ENCODE measurements around the gene AKAP6. TPM values are rescaled to one million over a fixed set of nuclear protein-coding genes. Genes with fewer than 3 reads are reported as not detected.

The AKAP6 gene
- total RNA-seq, 1 donor from 2014 or later: 3.6 TPM

- no peak for DNase-seq (ENCODE audit: low spot score)
- no peak for TF ChIP-seq CTCF (IDR thresholded peaks at IDR 0.05)
- Mint-ChIP-seq H3K4me1 (ENCODE audit: low read depth) (peaks cover 23% of the 10 kb centered on the region), H3K27ac (ENCODE audit: unreplicated experiment) (no peak overlapping the region), H3K4me3 (ENCODE audit: unreplicated experiment) (no peak overlapping the region), H3K9me3 (ENCODE audit: low read depth) (peaks cover 2% of the 10 kb centered on the region), H3K36me3 (ENCODE audit: low read depth) (no peaks in the 10 kb centered on the region), H3K27me3 (ENCODE audit: low read depth) (no peaks in the 10 kb centered on the region)
These were observed 93.3 kb downstream of the AKAP6 start for GRCh38 chr14:32422440-32422839.

GRCh38 chr14:32426028-32426427, 96.9 kb downstream of the AKAP6 start:
- Mint-ChIP-seq H3K27ac (ENCODE audit: unreplicated experiment) (no peak overlapping the region), H3K27me3 (ENCODE audit: low read depth) (no peaks in the 10 kb centered on the region), H3K4me3 (ENCODE audit: unreplicated experiment) (no peak overlapping the region), H3K36me3 (ENCODE audit: low read depth) (no peaks in the 10 kb centered on the region), H3K9me3 (ENCODE audit: low read depth) (peaks cover 2% of the 10 kb centered on the region), H3K4me1 (ENCODE audit: low read depth) (peaks cover 21% of the 10 kb centered on the region)
- no peak for TF ChIP-seq CTCF (IDR thresholded peaks at IDR 0.05)
- no peak for DNase-seq (ENCODE audit: low spot score)

- Mint-ChIP-seq H3K27ac (ENCODE audit: unreplicated experiment) (no peak overlapping the region), H3K4me3 (ENCODE audit: unreplicated experiment) (no peak overlapping the region), H3K9me3 (ENCODE audit: low read depth) (peaks cover 2% of the 10 kb centered on the region), H3K36me3 (ENCODE audit: low read depth) (no peaks in the 10 kb centered on the region), H3K4me1 (ENCODE audit: low read depth) (peaks cover 18% of the 10 kb centered on the region), H3K27me3 (ENCODE audit: low read depth) (no peaks in the 10 kb centered on the region)
- DNase-seq (ENCODE audit: low spot score): no peak
- no peak for TF ChIP-seq CTCF (IDR thresholded peaks at IDR 0.05)
These were observed 97.7 kb downstream of the AKAP6 start for GRCh38 chr14:32426586-32427388.

GRCh38 chr14:32427726-32428528, 98.8 kb downstream of the AKAP6 start:
- no peak overlapping the region for H3K4me3 Mint-ChIP-seq (ENCODE audit: unreplicated experiment)
- no peaks in the 10 kb centered on the region for H3K9me3 Mint-ChIP-seq (ENCODE audit: low read depth)
- no peak for DNase-seq (ENCODE audit: low spot score)
- TF ChIP-seq CTCF (IDR thresholded peaks at IDR 0.05): no peak
- no peaks in the 10 kb centered on the region for H3K36me3 Mint-ChIP-seq (ENCODE audit: low read depth)
- no peak overlapping the region for H3K27ac Mint-ChIP-seq (ENCODE audit: unreplicated experiment)
- H3K27me3 Mint-ChIP-seq (ENCODE audit: low read depth): no peaks in the 10 kb centered on the region
- H3K4me1 Mint-ChIP-seq (ENCODE audit: low read depth): peaks cover 18% of the 10 kb centered on the region

- Mint-ChIP-seq H3K4me1 (ENCODE audit: low read depth) (peaks cover 27% of the 10 kb centered on the region), H3K36me3 (ENCODE audit: low read depth) (no peaks in the 10 kb centered on the region), H3K27me3 (ENCODE audit: low read depth) (no peaks in the 10 kb centered on the region), H3K27ac (ENCODE audit: unreplicated experiment) (no peak overlapping the region), H3K9me3 (ENCODE audit: low read depth) (no peaks in the 10 kb centered on the region), H3K4me3 (ENCODE audit: unreplicated experiment) (no peak overlapping the region)
- TF ChIP-seq CTCF (IDR thresholded peaks at IDR 0.05): no peak
- no peak for DNase-seq (ENCODE audit: low spot score)
These were observed 99.8 kb downstream of the AKAP6 start for GRCh38 chr14:32428875-32429274.

All from chondrocyte (in vitro differentiated cells).